Activated T-helper 1 cell treated with anti-CD3 and anti-CD28 coated beads, Interleukin-2, amount 50 U/mL, for 16 hours (primary cell): Measurements from ENCODE around the gene KIF26B.
"Not testable (repeated sequence)": the region's sequence is repeated elsewhere in the genome, so short reads cannot be mapped to it uniquely, and the experiment has no call there.

ENCODE experiments used
- DNase-seq, 2 donors: peaks; one replicate each; pipeline ENCODE4 v3.0.0-alpha.2; 2020; ENCODE audit warnings: low read depth in 1 of 2, low spot score in 1 of 2

KIF26B gene

GRCh38 chr1:245311887-245312536 lies 157.2 kb downstream of the KIF26B start:
- DNase-seq: no peak

DNA sequence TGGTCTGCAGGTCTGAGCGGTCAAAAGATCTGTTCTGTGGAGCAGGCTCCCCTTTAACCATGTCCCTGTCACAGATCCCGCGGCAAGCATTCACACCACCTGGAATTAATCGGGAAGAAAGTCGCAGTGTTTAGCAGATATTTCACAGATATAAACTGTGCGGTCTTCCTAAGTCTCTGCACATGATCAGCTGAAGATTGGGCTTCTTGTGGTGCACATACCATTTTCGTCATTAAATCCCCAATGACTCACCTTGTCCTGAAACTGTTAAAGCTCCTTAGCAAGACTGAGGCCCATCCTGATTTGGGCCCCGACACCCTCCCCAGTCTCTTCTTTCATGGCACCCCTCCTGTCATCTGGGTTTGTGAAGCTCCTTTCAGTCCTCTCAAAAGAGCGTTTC lies 158.8 kb downstream of the KIF26B start:
- DNase-seq: no peak

GRCh38 chr1:245316784-245317183 lies 162.0 kb downstream of the KIF26B start:
- DNase-seq: no peak

DNA sequence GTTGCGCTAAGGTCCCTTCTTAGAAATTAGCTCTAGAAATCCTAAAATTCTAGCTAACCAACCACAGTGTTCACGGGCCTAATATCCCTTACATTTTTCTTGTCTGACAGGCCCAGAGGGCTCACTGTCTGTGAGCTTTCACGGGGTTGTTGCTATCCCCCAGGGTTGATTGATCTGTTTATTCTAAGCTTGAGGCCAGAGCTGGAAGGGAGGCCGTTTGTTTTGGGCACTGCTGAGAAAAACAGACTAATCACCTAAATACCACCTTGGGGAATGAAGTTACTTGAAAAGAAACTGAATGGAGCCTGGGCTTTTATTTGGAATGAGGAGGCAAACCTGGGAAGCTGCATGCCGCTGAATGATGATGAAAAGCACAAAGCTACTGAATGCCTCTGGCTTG lies 162.4 kb downstream of the KIF26B start:
- DNase-seq: no peak

DNA sequence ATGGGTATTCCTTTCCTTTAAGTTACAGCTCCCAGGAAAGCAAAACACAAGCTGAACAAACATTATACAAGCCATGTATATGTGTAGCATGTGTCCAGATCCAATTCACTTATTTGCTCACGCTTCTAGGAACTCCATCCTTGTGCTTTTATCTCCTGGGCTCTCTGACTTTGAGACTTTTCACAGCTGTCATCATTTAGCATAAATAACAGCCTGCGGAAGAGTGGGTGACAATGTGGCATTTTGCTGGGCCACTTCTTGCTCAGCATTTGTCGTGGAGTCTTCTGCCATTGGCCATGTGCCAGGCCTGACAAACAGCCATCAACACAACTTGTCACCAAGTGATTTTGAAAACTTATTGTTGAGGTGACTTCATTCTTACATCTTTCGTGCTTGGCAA lies 164.3 kb downstream of the KIF26B start:
- no peak for DNase-seq

DNA sequence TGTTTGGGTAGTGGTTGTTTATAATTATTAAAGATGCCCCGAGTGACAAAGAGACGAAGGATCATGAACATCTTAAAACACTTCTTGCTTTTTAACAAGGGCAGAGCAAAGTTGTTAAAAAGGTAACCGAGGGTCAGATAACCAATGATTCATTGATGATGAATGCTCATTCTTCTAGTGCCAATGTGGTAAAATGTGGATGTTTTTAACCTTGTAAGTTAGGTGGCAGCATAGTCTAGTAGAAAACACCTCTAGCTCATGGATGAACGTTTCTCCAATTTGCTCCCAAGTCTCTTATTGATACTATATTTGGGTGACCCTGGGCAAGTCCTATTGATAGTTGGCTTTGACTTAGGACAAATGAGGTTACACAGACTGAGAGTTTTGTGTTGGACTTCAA lies 167.9 kb downstream of the KIF26B start:
- no peak for DNase-seq

DNA sequence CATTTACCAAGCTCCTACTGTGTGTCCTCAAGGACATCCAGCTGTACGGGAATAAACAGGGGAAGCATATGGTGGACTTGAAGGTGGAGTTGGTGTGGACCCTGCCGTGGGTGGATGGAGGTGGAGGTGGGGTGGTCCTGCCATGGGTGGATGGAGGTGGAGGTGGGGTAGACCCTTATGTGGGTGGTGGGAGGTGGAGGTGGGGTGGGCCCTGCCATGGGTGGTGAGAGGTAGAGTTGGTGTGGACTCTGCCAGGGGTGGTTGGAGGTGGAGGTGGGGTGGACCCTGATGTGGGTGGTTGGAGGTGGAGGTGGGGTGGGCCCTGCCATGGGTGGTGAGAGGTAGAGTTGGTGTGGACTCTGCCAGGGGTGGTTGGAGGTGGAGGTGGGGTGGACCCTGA lies 169.0 kb downstream of the KIF26B start:
- DNase-seq: not testable (repeated sequence)

GRCh38 chr1:245325922-245326795 lies 171.4 kb downstream of the KIF26B start:
- DNase-seq: no peak

DNA sequence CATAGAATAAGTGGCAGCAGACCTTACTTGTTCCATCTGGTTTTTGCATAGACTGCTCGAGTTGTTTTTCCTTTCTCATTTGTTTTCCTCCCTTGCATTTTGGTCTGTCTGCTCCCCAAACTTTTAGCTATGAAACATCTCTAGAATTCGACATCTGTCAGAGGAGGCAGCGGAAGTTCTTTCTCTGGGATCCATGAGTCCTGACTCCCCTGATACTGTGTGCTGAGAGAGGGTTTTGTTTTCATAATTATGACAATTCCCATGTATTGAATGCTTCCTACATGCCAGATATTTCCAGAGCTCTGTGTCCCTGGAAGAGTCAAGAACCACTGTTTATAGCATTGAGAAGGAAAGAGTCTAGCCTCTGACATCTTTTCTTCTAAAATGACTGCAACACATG lies 172.6 kb downstream of the KIF26B start:
- DNase-seq: no peak

GRCh38 chr1:245327842-245328241 lies 173.1 kb downstream of the KIF26B start:
- no peak for DNase-seq

DNA sequence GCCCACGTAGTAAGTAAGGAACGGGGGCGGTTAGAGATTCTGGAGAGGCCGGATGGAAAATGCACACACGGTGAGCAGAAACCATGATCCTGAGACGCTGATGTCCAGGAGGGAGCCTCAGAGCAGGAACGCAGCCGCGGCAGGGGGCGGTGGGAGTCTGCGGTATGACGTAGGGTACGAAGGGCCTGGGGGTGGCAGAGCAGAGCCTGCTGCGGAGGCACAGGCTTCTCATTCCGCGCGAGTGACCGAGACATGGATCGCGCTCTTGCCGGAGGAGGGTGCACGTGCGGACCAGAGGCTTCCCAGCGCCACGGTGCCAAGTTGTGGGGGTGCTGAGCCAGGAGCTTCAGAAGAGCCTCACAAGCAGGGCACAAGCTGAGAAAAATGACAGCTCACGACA lies 176.2 kb downstream of the KIF26B start:
- DNase-seq: no peak

- no peak for DNase-seq
These were observed 177.3 kb downstream of the KIF26B start for GRCh38 chr1:245332085-245332484.

DNA sequence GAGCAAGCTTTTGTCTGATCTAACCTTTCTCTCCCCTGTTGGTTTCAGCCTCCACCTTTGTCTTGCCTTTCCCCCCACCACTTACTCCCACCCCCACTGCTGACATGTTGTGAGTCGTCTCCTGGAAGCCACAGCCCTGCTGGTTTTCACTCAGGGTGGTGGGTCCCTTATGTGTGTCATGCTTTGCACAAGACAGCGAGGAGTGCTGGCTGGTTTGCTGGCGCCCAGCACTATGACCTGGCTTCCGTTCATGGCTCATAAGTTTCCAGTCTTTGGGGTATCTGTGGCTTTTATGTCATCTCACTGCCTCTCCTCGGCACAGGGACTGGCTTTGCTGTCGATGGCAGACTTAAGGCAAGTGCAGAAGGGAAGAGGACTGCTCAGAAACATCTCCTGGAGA lies 177.7 kb downstream of the KIF26B start:
- DNase-seq: no peak

DNA sequence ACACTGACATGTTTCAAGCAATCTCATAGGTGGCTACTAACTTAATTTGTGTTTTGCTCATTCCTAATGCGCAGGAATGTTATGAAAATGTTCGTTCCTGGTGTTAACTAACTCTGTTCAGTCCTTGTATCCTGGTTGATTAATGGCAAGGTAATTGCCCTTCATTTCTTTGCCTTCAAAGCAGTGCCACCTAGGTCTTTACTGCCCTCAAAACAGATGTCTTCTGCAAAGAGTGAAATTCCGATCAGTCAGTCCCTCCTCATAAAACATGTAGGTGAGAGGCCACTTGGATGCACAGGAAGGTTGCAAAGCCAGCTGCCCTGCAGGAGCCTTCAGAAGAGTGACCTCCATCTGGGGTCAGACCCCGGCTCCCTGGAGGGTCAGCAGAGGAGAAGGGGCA lies 179.4 kb downstream of the KIF26B start:
- DNase-seq: no peak

- DNase-seq: no peak
These were observed 180.2 kb downstream of the KIF26B start for GRCh38 chr1:245334827-245335490.

DNA sequence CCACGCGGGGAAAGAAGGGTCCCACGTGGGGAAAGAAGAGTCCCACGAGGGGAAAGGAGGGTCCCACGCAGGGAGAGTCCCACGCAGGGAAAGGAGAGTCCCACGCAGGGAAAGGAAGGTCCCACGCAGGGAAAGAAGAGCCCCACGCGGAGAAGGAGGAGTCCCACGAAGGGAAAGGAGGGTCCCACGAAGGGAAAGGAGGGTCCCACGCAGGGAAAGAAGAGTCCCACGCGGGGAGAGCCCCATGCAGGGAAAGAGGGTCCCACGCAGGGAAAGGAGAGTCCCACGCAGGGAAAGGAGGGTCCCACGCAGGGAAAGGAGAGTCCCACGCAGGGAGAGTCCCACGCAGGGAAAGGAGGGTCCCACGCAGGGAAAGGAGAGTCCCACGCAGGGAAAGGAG lies 180.9 kb downstream of the KIF26B start:
- not testable (repeated sequence) for DNase-seq

DNA sequence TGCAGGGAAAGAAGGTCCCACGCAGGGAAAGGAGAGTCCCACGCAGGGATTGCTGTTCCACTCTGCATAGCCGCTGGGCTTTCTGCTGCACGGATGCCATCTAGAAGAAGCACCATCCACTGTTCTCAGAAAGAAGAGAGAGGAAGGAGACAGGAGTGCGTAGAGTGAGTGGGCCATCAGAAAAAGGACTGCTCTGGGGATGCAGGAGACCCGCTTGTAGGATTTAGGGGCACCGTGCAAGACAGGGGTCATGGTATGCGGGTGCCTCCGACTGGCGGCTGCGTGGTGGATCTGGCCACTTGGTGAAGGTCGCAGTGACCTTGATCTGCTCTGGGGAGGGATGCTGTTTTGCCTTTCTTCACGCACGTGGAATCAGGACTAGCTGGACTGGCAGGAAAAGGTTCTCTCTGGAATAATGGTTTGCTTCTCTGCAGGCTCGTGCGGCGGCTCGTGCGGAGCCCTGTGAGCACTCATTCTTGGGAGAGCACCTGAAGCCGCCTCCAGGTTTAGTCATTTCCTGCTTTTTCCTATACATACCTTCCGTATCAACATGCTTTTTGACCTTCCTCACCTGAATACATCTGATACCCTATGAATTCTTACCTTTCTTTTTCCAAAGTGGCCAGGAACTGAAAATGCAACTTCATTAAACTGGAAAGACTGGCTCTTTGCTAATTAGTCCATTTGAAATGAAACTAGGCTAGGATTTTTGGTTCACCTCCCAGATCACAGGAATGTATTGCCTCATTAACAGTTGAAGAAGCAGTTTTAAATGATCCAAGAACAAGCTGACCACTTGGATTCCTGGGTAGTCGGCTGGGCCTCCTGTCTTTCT lies 181.6 kb downstream of the KIF26B start:
- DNase-seq: no peak

- DNase-seq: not testable (repeated sequence)
These were observed 182.2 kb downstream of the KIF26B start for GRCh38 chr1:245336984-245337355.

DNA sequence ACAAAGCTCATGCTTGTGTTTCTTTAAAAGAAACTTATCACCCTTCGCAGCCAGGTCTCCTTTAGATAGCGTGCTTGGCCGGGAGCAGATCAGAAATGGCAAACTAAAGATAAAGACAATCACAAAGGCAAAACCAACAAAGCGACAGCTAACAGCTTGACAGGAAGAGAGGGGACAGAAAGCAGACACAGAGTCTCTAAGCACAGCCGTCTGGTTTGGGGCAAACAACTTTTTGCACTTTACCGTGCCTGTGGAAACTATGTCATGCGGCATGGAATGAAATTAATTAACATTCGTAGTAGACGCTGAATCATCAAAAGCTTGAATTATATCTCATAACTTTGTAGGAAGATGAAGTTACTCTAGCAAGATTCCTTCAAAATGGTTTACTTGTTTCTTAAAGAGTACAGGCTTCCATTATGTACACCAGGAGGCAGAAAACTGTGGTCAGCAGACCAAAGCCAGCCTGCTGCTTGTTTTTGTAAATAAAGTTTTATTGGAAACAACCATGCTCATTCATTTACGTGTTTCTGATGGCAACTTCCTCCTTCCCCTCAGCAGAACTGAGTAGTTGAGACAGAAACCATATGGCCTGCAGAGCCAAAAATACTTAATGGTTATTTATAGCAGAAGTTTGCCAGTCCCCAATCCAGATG lies 183.2 kb downstream of the KIF26B start:
- DNase-seq: no peak

GRCh38 chr1:245338485-245338877 lies 183.7 kb downstream of the KIF26B start:
- no peak for DNase-seq

DNA sequence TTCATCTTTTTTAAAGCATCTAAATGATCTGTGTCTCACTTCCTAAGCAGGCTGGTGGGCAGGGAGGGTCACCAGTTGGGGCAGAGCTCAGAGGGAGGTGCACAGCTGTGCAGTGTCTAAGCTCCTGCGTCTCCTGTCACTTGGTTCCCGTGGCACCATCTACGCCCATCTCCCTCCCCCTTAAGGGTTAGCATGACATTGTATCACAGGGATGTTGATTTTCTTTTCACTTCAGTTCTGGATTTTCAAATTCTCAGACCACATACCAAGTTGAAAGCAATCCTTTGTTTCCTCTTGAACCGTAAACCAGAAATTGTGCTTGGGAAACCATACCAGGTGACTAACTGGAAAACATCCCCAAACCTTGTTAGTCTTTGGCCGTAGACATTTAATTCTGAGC lies 187.0 kb downstream of the KIF26B start:
- no peak for DNase-seq
